ENCODE measurements around the gene KCNJ10.

Gene KCNJ10

GRCh38 chr1:159973350-159973940, 96.5 kb downstream of the KCNJ10 start:
- TF ChIP-seq BACH2 (CRISPR knock-in tag; IDR thresholded peaks at IDR 0.05; ENCODE audit: borderline replicate concordance): no peak
- TF ChIP-seq PATZ1 (CRISPR knock-in tag; IDR thresholded peaks at IDR 0.05; ENCODE audit: borderline replicate concordance): no peak
- no peak for TF ChIP-seq TSHZ2 (CRISPR knock-in tag; IDR thresholded peaks at IDR 0.05)
- TF ChIP-seq CSRNP3 (CRISPR knock-in tag; IDR thresholded peaks at IDR 0.05): no peak
- no peak for TF ChIP-seq OSR1 (CRISPR knock-in tag; IDR thresholded peaks at IDR 0.05)
- no peak for TF ChIP-seq TOX (CRISPR knock-in tag; IDR thresholded peaks at IDR 0.05; ENCODE audit: borderline replicate concordance)
- TF ChIP-seq SNAI2 (CRISPR knock-in tag; IDR thresholded peaks at IDR 0.05): no peak
- no peak for TF ChIP-seq ZNF8 (CRISPR knock-in tag; IDR thresholded peaks at IDR 0.05)
- no peak for TF ChIP-seq GLIS3 (CRISPR knock-in tag; IDR thresholded peaks at IDR 0.05)
- no peak for ATAC-seq

GRCh38 chr1:159972443-159973205, 97.3 kb downstream of the KCNJ10 start:
- no peak for ATAC-seq

More at GRCh38 chr1:159972443-159973205, 97.3 kb downstream of the KCNJ10 start:
- TF ChIP-seq TCF4 (CRISPR knock-in tag; IDR thresholded peaks at IDR 0.05; ENCODE audit: borderline replicate concordance) (no peak), ESRRG (CRISPR knock-in tag; IDR thresholded peaks at IDR 0.05) (no peak), PPARA (CRISPR knock-in tag; IDR thresholded peaks at IDR 0.05; ENCODE audit: borderline replicate concordance) (no peak), ZFP3 (CRISPR knock-in tag; IDR thresholded peaks at IDR 0.05) (no peak), CREB5 (CRISPR knock-in tag; IDR thresholded peaks at IDR 0.05; ENCODE audit: low read depth) (no peak), ZNF8 (CRISPR knock-in tag; IDR thresholded peaks at IDR 0.05) (no peak), ZNF565 (CRISPR knock-in tag; conservative IDR thresholded peaks at IDR 0.05; ENCODE audit: low read depth) (no peak), GLIS3 (CRISPR knock-in tag; IDR thresholded peaks at IDR 0.05) (no peak), POU6F1 (CRISPR knock-in tag; IDR thresholded peaks at IDR 0.05; ENCODE audit: borderline replicate concordance, low read depth) (no peak), TOX (CRISPR knock-in tag; IDR thresholded peaks at IDR 0.05; ENCODE audit: borderline replicate concordance) (no peak), BACH2 (CRISPR knock-in tag; IDR thresholded peaks at IDR 0.05; ENCODE audit: borderline replicate concordance) (no peak), SNAI2 (CRISPR knock-in tag; IDR thresholded peaks at IDR 0.05) (no peak), ZC3H10 (CRISPR knock-in tag; IDR thresholded peaks at IDR 0.05) (no peak), ZNF70 (CRISPR knock-in tag; IDR thresholded peaks at IDR 0.05) (no peak), CSDC2 (CRISPR knock-in tag; IDR thresholded peaks at IDR 0.05) (no peak), CSRNP3 (CRISPR knock-in tag; IDR thresholded peaks at IDR 0.05) (no peak), TSHZ2 (CRISPR knock-in tag; IDR thresholded peaks at IDR 0.05) (no peak), RARB (CRISPR knock-in tag; IDR thresholded peaks at IDR 0.05) (no peak)
